Measurements from ENCODE around the gene MTX1.

MTX1 gene

DNA sequence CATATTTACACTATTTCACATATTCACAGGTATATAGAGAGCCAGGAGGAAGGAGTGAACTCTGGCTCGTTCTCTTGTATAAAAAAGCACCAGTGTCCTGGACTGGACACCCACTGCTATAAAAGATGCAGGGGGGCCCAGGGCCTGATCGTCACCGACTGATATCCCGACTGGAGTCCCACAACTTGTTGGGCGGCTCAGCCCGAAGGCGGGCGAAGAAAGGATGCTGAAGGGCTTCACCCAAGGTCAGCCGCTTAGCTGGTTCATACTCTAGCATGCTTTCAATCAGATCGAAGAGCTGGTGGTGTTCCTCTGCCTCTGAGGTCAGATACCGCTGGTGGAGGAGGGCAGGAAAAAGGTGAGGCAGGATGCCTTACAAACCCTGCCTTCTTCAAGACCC lies 54.6 kb downstream of the MTX1 start:
- Mint-ChIP-seq H3K27me3 (no peaks in the 10 kb centered on the region), H3K36me3 (peaks cover 9% of the 10 kb centered on the region), H3K9me3 (ENCODE audit: low read depth) (no peaks in the 10 kb centered on the region), H3K27ac (peak overlapping the region; percentile 95), H3K4me3 (peak overlapping the region; percentile 97), H3K4me1 (ENCODE audit: low read depth) (peaks cover 28% of the 10 kb centered on the region)

All from activated naive CD8-positive, alpha-beta T cell (primary cell).